Upper lobe of right lung (tissue), 1 donor: ENCODE results near the gene GCNT4. TPM values are rescaled to one million over a fixed set of nuclear protein-coding genes. Genes with fewer than 3 reads are reported as not detected.

ENCODE experiments used
- ATAC-seq: fragments of 200-7000 bp; cut with Tn5 transposase; one replicate; pipeline ENCODE4 v1.9.1; 2020; ENCODE audit warnings: mild to moderate bottlenecking, moderate library complexity
- DNase-seq: peaks from one replicate; pipeline ENCODE4 v3.0.0-alpha.2; 2020
- H3K27ac ChIP-seq: fragments of 200-600 bp; one replicate; pipeline ENCODE4 v1.8.0; 2022
- H3K27me3 ChIP-seq: fragments of 200-600 bp; one replicate; pipeline ENCODE4 v1.8.0; 2022; ENCODE audit warnings: mild to moderate bottlenecking
- H3K36me3 ChIP-seq: fragments of 200-600 bp; one replicate; pipeline ENCODE4 v1.8.0; 2022
- H3K4me1 ChIP-seq: fragments of 200-600 bp; one replicate; pipeline ENCODE4 v1.8.0; 2022
- H3K4me3 ChIP-seq: fragments of 200-600 bp; one replicate; pipeline ENCODE4 v1.8.0; 2022; ENCODE audit warnings: mild to moderate bottlenecking
- H3K9me3 ChIP-seq: fragments of 200-600 bp; one replicate; pipeline ENCODE4 v1.8.0; 2022
- CTCF ChIP-seq: fragments of 200-600 bp; IDR thresholded peaks from one replicate; pipeline ENCODE4 v1.8.0; 2022; ENCODE audit warnings: antibody characterized with exemption
- intact Hi-C: fragments of 100-400 bp; cut with DNase I; formaldehyde crosslinking; loops from one replicate; pipeline ENCODE4 v1.11.0; 2022
- total RNA-seq: library from RNA; stranded (reverse); fragmentation: NEBNext Ultra II Directional; extraction: Animal tissue kit (Norgen Biotek cat#: 25700); gene quantifications from one replicate; pipeline ENCODE4 v1.2.1, GENCODE V29; 2021
- donor health status: DM: no; HTN: yes; CAD: no; lungs with severe emphysema.

The GCNT4 gene
- total RNA-seq, 1 donor from 2014 or later = 2.8 TPM

GRCh38 chr5:75050415-75050814 is 1.9 kb downstream of the GCNT4 start:
- intact Hi-C loops = no loop called here
- Histone ChIP-seq H3K27ac (no peak overlapping the region), H3K4me3 (no peak overlapping the region)

GRCh38 chr5:75049456-75050351 is 2.7 kb downstream of the GCNT4 start:
- TF ChIP-seq CTCF = peak; percentile 70
- Histone ChIP-seq H3K9me3 (no peaks in the 10 kb centered on the region), H3K4me1 (peaks cover 18% of the 10 kb centered on the region), H3K27me3 (no peaks in the 10 kb centered on the region), H3K4me3 (no peak overlapping the region), H3K36me3 (no peaks in the 10 kb centered on the region), H3K27ac (no peak overlapping the region)
- intact Hi-C loops = no loop called here
- DNase-seq (no peak), ATAC-seq (peak; percentile 69)

More at GRCh38 chr5:75050415-75050814, 1.9 kb downstream of the GCNT4 start:
- TF ChIP-seq CTCF = peak; percentile 8
- DNase-seq (no peak), ATAC-seq (no peak)
- Histone ChIP-seq H3K4me1 (peaks cover 18% of the 10 kb centered on the region), H3K36me3 (no peaks in the 10 kb centered on the region), H3K9me3 (no peaks in the 10 kb centered on the region), H3K27me3 (no peaks in the 10 kb centered on the region)

- Histone ChIP-seq H3K36me3 (no peaks in the 10 kb centered on the region), H3K4me1 (peaks cover 9% of the 10 kb centered on the region), H3K27me3 (no peaks in the 10 kb centered on the region), H3K27ac (no peak overlapping the region), H3K4me3 (no peak overlapping the region), H3K9me3 (no peaks in the 10 kb centered on the region)
- no peak for TF ChIP-seq CTCF
- DNase-seq = no peak
- intact Hi-C loops = no loop called here
- no peak for ATAC-seq
Measured at GRCh38 chr5:75048457-75048953, 3.9 kb downstream of the GCNT4 start.

GRCh38 chr5:75047356-75047755 is 5.0 kb downstream of the GCNT4 start:
- no peaks in the 10 kb centered on the region for H3K36me3 ChIP-seq
- intact Hi-C loops = no loop called here
- H3K4me3 ChIP-seq = no peak overlapping the region
- H3K4me1 ChIP-seq = peaks cover 9% of the 10 kb centered on the region
- no peaks in the 10 kb centered on the region for H3K9me3 ChIP-seq
- ATAC-seq = no peak
- no peak overlapping the region for H3K27ac ChIP-seq
- DNase-seq = no peak
- no peaks in the 10 kb centered on the region for H3K27me3 ChIP-seq
- no peak for TF ChIP-seq CTCF

GRCh38 chr5:75046366-75047142 is 5.8 kb downstream of the GCNT4 start:
- no peak for TF ChIP-seq CTCF
- Histone ChIP-seq H3K4me1 (peaks cover 1% of the 10 kb centered on the region), H3K4me3 (no peak overlapping the region), H3K27ac (no peak overlapping the region), H3K9me3 (no peaks in the 10 kb centered on the region), H3K27me3 (no peaks in the 10 kb centered on the region), H3K36me3 (no peaks in the 10 kb centered on the region)
- no peak for ATAC-seq
- intact Hi-C loops = no loop called here
- DNase-seq = no peak
